ENCODE results near the gene SDS.
A peak's percentile ranks its signal among the peaks of the same experiment; 100 is the strongest.

The SDS gene

GRCh38 chr12:113424915-113425823 lies 21.5 kb upstream of the SDS start:
- DNase-seq = no peak

GRCh38 chr12:113424456-113424855 lies 20.8 kb upstream of the SDS start:
- DNase-seq = no peak

DNA sequence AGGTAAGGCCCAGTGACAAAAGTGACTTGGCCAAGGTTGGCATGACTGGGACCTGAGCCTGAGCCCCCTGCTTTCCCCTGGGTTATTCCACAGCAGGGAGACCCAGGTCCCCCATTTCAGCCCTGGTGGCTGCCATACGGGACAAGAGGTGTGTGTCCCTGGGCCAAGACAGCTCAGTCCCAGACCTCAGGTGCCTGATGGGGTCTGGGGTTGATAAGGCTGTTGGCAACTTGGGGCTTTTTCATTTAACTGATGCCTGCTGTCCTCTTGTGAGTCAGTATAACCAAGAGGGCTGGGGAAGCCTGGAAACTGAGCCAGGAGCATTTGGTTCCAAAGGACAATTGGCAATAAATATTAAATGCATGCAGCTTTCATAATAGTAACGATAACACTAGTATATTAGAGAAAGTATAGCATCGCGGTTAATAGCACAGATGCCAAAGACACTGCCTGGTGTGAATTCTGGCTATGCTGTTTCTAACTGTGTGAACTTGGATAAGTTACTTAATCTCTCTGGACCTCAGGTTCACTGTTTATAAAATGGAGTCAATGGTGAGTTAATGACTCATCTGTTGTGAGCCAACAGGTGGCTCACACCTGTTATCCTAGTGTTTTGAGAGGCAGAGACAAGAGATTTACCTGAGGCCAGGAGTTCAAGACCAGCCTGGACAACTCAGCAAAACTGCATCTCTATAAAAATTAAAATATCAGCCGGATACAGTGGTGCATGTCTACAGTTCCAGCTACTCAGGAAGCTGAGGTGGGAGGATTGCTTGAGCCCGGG lies 19.4 kb upstream of the SDS start:
- DNase-seq = no peak

DNA sequence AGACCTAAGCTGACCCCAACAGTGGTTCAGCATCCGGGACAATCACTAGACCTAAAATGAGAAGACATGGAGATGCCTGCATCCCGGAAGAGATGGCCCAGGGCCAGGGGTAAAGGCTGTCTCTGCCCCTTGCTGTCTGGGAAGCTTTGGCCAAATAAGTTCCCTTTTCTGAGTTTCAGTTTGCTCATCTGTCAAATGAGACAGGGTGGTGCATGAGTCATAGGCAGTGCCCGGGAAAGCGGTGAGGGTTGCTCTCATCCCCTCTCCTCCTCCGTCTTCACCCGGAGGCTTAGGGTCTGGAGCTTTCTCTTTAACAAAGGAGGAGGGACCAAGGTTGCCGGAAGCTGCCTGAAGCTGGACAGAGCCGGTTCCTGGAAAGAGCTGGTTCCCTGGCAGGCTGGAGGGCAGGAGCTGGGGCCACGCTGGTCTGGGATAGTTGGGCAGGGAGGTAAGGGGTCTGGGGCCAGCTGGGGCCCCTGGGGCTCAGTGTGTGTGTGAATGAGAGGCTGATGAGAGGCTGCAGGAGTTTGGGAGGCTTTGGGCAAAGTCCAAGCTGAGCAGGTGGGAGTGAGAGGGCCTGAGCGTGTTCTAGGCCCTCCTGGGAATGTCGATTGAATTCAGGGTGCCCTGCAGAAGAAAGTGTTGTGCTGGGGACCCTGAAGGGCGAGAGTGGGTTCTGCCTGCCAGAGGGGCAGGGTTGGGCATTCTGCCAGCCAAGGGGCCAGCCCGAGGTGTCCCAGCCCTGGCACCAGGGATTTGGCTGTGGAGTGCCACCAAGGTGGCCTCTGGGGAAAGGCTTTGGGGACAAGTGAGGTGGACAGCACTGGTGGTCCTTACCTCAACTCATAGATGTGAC lies 18.6 kb upstream of the SDS start, which contains the start of gene SDSL:
SDSL (plus strand) TSS at position 351 of the 856 bp plus-strand sequence. CDS start 5,603 bp downstream, outside the sequence.
- DNase-seq = peak; percentile 55

- DNase-seq = no peak
Observed at GRCh38 chr12:113420996-113421595, 17.4 kb upstream of the SDS start.

GRCh38 chr12:113418213-113418879 lies 14.7 kb upstream of the SDS start:
- DNase-seq = no peak

DNA sequence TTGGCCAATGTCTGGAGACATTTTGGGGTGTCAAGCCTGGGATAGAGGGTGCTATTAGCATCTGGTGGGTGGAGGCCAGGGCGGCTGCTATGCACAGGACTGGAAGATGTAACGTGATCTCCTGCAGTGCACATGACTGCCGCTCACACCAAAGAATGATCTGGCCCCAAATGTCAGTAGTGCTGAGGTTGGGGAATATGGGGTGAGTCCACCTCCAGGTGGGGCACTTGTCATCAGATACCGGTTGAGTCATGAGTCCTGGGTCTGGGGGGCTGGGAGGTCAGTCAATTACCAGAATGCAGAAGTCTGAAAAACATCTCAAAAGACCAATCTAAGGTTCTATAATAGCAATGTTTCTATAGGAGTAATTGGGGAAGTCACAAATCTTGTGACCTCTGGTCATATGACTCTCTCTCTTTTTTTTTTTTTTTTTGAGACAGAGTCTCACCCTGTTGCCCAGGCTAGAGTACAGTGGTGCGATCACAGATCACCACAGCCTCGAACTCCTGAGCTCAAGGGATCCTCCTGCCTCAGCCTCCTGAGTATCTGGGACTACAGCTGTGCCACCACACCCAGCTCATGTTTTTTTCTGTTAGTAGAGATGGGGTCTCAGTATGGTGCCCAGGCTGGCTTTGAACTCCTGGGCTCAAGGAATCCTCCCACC lies 12.5 kb upstream of the SDS start:
- no peak for DNase-seq

- DNase-seq = no peak
Observed at GRCh38 chr12:113414519-113415038, 10.9 kb upstream of the SDS start.

DNA sequence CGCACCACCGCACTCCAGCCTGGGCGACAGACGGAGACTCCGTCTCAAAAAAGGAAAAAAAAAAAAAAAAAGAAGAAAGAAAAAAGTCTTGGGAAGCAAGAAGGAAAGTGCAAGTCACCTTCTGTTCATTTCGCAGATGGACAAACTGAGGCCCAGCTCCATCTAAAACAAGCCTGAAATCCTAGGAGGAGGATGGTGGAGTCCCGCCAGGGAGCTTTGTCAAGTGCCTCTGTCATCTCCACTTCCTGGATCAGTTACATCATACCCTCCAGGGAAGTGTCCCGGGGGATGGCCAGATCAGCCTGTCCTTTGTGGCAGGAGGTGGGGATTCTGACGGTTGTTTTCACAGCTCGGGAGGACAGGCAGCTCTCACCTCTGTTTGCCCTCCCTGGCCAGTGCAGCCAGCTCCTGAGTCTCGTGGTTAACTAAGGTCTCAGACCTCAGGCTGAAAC lies 9.8 kb upstream of the SDS start:
- no peak for DNase-seq

DNA sequence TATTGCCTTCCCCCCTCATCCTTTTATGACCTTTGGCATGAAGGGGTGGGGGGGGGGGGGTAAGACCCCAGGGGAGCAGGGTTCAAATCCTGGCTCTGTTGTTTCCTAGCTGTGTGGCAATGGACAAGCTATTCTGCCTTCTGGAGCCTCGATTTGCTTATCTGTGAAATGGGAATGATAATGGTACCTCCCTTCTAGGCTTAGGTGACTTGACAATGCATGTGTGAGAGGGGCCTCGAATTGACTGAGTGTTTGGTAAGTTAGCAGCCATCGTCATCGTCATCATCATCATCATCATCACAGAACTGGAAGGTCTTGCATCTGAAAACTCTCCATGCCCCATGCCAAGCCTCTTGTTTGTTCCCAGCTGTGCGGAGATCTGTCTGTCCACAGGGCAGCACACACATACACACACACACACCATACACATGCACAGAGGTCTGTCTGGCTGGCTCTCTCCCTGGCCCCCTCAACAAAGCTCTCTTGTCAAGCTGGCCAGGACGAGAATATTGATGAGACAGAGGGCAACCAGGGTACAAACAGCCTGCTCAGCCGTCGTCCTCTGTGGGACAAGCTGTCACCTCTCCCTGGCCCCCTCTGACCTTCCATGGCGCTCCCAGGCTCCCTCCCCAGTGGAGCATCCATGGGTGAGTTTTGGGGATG lies 5.9 kb upstream of the SDS start:
- DNase-seq = no peak

DNA sequence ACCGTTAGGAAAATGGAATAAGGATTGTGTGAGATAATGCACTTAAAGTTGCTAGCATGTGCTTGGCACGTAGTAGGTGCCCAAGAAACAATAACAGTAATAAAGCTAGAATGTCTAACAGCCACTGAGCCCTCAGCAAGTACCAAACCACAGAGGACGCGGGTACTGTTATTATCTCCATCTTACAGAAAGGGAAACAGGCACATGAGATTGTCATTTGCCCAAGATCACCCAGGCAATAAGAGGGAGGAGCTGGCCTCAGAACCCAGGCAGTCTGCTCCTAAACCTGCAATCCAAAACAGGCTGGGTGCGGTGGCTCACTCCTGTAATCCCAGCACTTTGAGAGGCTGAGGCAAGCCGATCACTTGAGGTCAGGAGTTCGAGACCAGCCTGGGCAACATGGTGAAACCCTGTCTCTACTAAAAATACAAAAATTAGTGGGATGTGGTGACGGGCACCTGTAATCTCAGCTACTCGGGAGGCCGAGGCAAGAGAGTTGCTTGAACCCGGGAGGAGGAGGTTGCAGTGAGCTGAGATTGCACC lies 5.1 kb upstream of the SDS start:
- no peak for DNase-seq

DNA sequence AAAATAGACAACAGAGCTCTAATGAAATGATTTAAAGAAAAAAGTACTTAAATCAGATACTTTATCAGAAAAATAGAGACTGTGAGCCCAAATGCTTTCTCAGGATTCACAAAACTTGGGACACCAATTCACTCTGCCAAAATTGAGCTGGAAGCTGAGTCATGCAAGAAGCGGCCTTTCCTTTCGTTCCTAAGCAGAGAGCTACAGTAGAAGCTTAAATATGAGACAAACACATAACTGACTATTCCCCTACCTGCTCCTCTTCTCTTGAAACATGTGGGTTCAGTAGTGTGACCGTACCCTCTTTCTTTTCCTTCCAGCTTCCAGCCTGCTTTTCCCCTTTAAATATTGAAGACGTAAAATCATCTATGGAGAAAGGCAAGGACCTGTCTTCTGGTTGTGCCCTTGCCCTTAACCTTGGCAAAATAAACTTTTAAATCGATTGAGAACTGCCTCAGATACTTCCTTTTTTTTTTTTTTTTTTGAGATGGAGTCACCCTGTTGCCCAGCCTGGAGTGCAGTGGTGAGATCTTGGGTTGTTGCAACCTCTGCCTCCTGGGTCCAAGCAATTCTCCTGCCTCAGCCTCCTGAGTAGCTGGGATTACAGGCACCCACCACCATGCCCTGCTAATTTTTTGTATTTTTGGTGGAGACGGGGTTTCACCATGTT lies 4.4 kb upstream of the SDS start:
- no peak for DNase-seq

DNA sequence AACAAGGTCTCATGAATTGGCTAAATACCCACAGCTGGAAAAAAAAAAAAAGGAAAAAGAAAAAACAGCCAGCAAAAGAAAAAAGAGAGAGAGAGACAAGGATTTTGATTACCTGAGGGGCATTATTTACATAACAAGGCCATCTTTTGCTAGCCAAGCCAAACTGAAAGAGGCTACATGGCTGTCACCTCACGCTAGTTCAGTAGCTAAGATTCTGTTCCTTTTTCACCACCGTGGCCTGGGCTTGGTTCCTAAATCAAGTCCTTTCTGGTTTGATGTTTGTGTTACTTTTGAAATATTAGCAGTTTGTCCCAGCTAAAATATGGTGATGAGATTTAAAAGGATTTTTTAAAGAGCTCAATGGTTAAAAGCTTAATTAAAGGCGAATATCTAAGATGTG lies 2.0 kb upstream of the SDS start:
- DNase-seq = no peak

DNA sequence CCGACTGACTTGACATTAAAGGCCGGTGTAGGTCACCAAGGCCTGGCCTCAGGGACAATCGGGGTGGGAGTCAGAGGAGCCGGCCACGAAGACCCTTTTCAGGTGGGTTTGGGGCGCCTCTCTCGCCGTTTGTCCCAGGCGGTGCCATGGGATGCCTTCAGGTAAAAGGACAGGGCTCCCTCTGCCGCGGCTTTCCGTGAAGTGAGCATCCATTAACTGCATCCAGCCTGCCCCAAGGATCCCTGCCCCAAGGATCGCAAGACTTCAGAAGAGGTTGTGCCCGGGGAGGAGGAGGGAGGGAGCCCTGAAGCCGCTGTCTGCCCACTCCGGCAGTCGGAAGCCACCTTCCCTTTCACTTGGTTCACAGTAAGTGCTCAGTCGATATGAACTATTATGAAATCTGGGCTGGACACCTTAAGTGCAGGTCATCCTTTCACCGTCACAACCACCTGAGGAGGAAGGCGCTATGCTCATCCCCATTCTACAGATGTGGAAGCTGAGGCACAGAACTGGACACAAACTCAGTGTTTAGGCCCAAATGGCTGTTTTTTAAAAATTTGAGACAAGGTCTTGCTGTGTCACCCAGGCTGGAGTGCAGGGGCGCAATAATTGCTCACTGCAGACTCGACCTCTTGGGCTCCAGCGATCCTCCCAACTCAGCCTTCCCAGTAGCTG lies 964 bp downstream of the SDS start:
- DNase-seq = no peak

GRCh38 chr12:113401066-113402000 lies 2.4 kb downstream of the SDS start:
- no peak for DNase-seq

DNA sequence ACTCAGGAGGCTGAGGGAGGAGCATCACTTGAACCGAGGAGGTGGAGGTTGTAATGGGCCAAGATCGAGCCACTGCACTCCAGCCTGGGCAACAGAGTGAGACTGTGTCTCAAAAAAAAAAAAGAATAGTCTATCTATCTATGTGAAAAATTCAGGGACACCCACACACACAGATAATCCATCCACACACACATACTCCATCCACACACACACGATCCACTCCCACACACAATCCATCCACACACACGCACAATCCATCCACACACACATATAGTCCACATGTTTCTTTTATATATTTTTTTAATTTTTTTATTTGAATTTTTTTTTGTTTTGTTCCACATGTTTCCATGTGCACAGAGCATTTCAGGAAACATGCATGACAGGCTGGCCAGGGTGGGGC lies 3.3 kb downstream of the SDS start:
- no peak for DNase-seq

DNA sequence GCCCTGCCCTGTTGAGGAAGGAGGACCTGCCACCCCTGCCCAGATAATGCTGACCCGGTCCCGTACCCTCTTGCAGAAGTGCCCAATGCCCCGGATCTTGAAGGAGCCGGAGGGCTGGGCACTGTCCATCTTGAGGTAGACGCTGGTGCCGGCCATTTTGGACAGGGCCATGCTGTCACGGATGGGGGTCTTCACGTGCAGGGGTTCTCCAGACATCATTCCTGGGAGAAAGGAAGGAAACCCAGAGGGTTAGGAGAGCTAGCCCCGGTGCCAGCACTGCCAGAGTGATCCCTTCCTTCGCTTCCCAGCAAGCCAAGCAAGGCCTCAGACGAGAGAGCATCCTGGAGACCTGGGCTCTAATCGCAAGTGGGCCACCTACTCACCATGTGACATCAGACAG lies 4.2 kb downstream of the SDS start:
- no peak for DNase-seq

Data from amniotic stem cell (primary cell).